GM23338 (cell line): ENCODE results near the gene HMCES. TPM values are rescaled to one million over a fixed set of nuclear protein-coding genes. Genes with fewer than 3 reads are reported as not detected.

Experiments
- ATAC-seq: fragments of 200-7000 bp; cut with Tn5 transposase; 3 replicates; pipeline ENCODE4 v1.9.1; 2020
- DNase-seq: peaks from one replicate; pipeline ENCODE4 v3.0.0-alpha.2; 2015; ENCODE audit warnings: low spot score
- H2AFZ ChIP-seq: fragments of 200-600 bp; sonication (generic); 2 replicates; pipeline ENCODE4 v1.8.0; 2016; ENCODE audit warnings: antibody characterized with exemption, mild to moderate bottlenecking, moderate library complexity
- H3F3A ChIP-seq: fragments of 200-600 bp; sonication (generic); replicated peaks from 2 replicates; pipeline ENCODE4 v1.8.0; 2017; ENCODE audit warnings: antibody characterized with exemption, mixed run types, low read depth
- H3K27ac ChIP-seq: fragments of 200-600 bp; sonication (generic); 2 replicates; pipeline ENCODE4 v1.6.1; 2016; ENCODE audit warnings: low read depth
- H3K27me3 ChIP-seq: fragments of 200-600 bp; sonication (generic); 2 replicates; pipeline ENCODE4 v1.8.0; 2016; ENCODE audit warnings: mild to moderate bottlenecking, mixed run types, moderate library complexity; ENCODE audit not compliant: insufficient read depth
- H3K36me3 ChIP-seq: fragments of 200-600 bp; sonication (generic); 2 replicates; pipeline ENCODE4 v1.8.0; 2016; ENCODE audit warnings: mild to moderate bottlenecking; ENCODE audit not compliant: insufficient read depth
- H3K4me1 ChIP-seq: fragments of 200-600 bp; sonication (generic); 2 replicates; pipeline ENCODE4 v1.8.0; 2016; ENCODE audit warnings: mild to moderate bottlenecking, moderate library complexity; ENCODE audit not compliant: insufficient read depth
- H3K4me2 ChIP-seq: fragments of 200-600 bp; sonication (generic); 2 replicates; pipeline ENCODE4 v1.7.1; 2017; ENCODE audit warnings: mixed run types
- H3K4me3 ChIP-seq: fragments of 200-600 bp; sonication (generic); 2 replicates; pipeline ENCODE4 v1.6.1; 2016; ENCODE audit warnings: mixed run types
- H3K79me2 ChIP-seq: fragments of 200-600 bp; sonication (generic); replicated peaks from 2 replicates; pipeline ENCODE4 v1.8.0; 2017; ENCODE audit warnings: mild to moderate bottlenecking; ENCODE audit not compliant: insufficient read depth
- H3K9me2 ChIP-seq: fragments of 200-600 bp; sonication (generic); 2 replicates; pipeline ENCODE4 v1.8.0; 2017; ENCODE audit not compliant: insufficient read depth
- H4K20me1 ChIP-seq: fragments of 200-600 bp; sonication (generic); replicated peaks from 2 replicates; pipeline ENCODE4 v1.8.0; 2017; ENCODE audit warnings: mild to moderate bottlenecking; ENCODE audit not compliant: insufficient read depth
- H3K27ac Mint-ChIP-seq: 2 replicates; pipeline ENCODE4 v1.8.0; 2020; ENCODE audit warnings: inconsistent platforms, mild to moderate bottlenecking, moderate library complexity, mixed read lengths
- H3K27me3 Mint-ChIP-seq: 3 replicates; pipeline ENCODE4 v1.8.0; 2022; ENCODE audit warnings: low read depth, mild to moderate bottlenecking, moderate library complexity, mixed read lengths, inconsistent platforms; ENCODE audit not compliant: insufficient read depth, poor library complexity
- H3K36me3 Mint-ChIP-seq: 3 replicates; pipeline ENCODE4 v1.8.0; 2021; ENCODE audit warnings: low read depth, mild to moderate bottlenecking, inconsistent platforms, moderate library complexity, mixed read lengths
- H3K4me1 Mint-ChIP-seq: 3 replicates; pipeline ENCODE4 v1.8.0; 2020; ENCODE audit warnings: mild to moderate bottlenecking, inconsistent platforms, mixed read lengths
- H3K4me3 Mint-ChIP-seq: 3 replicates; pipeline ENCODE4 v1.8.0; 2021; ENCODE audit warnings: moderate library complexity, mild to moderate bottlenecking, inconsistent platforms, mixed read lengths
- H3K9me3 Mint-ChIP-seq: 3 replicates; pipeline ENCODE4 v1.8.0; 2020; ENCODE audit warnings: moderate library complexity, mild to moderate bottlenecking, inconsistent platforms, mixed read lengths
- CREB1 ChIP-seq: fragments of 250-450 bp; sonication (Bioruptor Pico); IDR thresholded peaks from 2 replicates; pipeline ENCODE4 v1.5.0; 2020; ENCODE audit warnings: low read depth, mild to moderate bottlenecking, moderate library complexity
- ETS1 ChIP-seq: IDR thresholded peaks from 2 replicates; pipeline ENCODE4 v1.6.1; 2016; ENCODE audit warnings: antibody characterized with exemption
- EZH2 ChIP-seq: fragments of 200-600 bp; sonication (generic); IDR thresholded peaks from one replicate; pipeline ENCODE4 v1.8.0; 2017; ENCODE audit warnings: antibody characterized with exemption, mild to moderate bottlenecking, low read depth; ENCODE audit not compliant: unreplicated experiment
- EZH2phosphoT487 ChIP-seq: fragments of 200-600 bp; sonication (generic); IDR thresholded peaks from one replicate; pipeline ENCODE4 v1.8.1; 2018; ENCODE audit warnings: antibody characterized with exemption; ENCODE audit not compliant: unreplicated experiment
- NANOG ChIP-seq: IDR thresholded peaks from 2 replicates; pipeline ENCODE4 v1.6.1; 2016; ENCODE audit warnings: antibody characterized with exemption, borderline replicate concordance
- POLR2AphosphoS5 ChIP-seq: IDR thresholded peaks from 2 replicates; pipeline ENCODE4 v1.6.1; 2016; ENCODE audit warnings: antibody characterized with exemption, low read depth
- REST ChIP-seq: IDR thresholded peaks from one replicate; pipeline ENCODE4 v1.6.1; 2018; ENCODE audit warnings: antibody characterized with exemption; ENCODE audit not compliant: unreplicated experiment
- ZNF114 ChIP-seq: fragments of 250-450 bp; sonication (Bioruptor Pico); IDR thresholded peaks from 2 replicates; pipeline ENCODE4 v1.5.0; 2020; ENCODE audit warnings: mild to moderate bottlenecking, moderate library complexity
- ZNF331 ChIP-seq: fragments of 250-450 bp; sonication (Bioruptor Pico); IDR thresholded peaks from 2 replicates; pipeline ENCODE4 v1.5.0; 2020; ENCODE audit warnings: low read depth, mild to moderate bottlenecking, moderate library complexity
- ZNF462 ChIP-seq: fragments of 250-450 bp; sonication (Bioruptor Pico); IDR thresholded peaks from 2 replicates; pipeline ENCODE4 v1.5.0; 2020; ENCODE audit warnings: mild to moderate bottlenecking, moderate library complexity
- polyA plus RNA-seq: library from polyadenylated mRNA; unstranded; fragments of >200 nt; fragmentation: Nextera tagmentation; extraction: Ambion mirVana; gene quantifications from 2 replicates; pipeline ENCODE4 v1.2.1, GENCODE V29; 2016
- total RNA-seq: library from RNA; depleted of rRNA; stranded (reverse); fragments of >200 nt; shearing (Covaris generic); gene quantifications from 2 replicates; pipeline ENCODE4 v1.2.3, GENCODE V29; 2014

Gene HMCES
- total and polyA plus RNA-seq, 2 experiments from 2014 or later = 36.5 to 44.5 TPM

GRCh38 chr3:129352650-129353588 lies 74.2 kb downstream of the HMCES start (continued):
- TF ChIP-seq REST (no peak), POLR2AphosphoS5 (no peak), ZNF331 (CRISPR knock-in tag) (no peak), CREB1 (CRISPR knock-in tag) (no peak), ZNF114 (CRISPR knock-in tag) (no peak), ETS1 (no peak), NANOG (no peak)

- Histone ChIP-seq H2AFZ (no peak overlapping the region), H3K27me3 (no peaks in the 10 kb centered on the region), H3K79me2 (no peaks in the 10 kb centered on the region), H3K27ac (no peak overlapping the region), H3K9me2 (no peaks in the 10 kb centered on the region), H4K20me1 (no peaks in the 10 kb centered on the region), H3K36me3 (no peaks in the 10 kb centered on the region), H3K4me2 (no peak overlapping the region), H3K4me1 (no peaks in the 10 kb centered on the region), H3K4me3 (no peak overlapping the region), H3F3A (0 out of 2 replicates have a peak, but pooled peaks cover 2% of the 10 kb centered on the region)
- no peaks in the 10 kb centered on the region for H3K36me3 Mint-ChIP-seq
- DNase-seq = no peak
- ATAC-seq = no peak
- peaks cover 4% of the 10 kb centered on the region for H3K4me1 Mint-ChIP-seq
- peaks cover 12% of the 10 kb centered on the region for H3K27me3 Mint-ChIP-seq
- no peak overlapping the region for H3K4me3 Mint-ChIP-seq
- H3K27ac Mint-ChIP-seq = no peak overlapping the region
- H3K9me3 Mint-ChIP-seq = no peaks in the 10 kb centered on the region
- TF ChIP-seq ZNF331 (CRISPR knock-in tag) (no peak), EZH2phosphoT487 (no peak), EZH2 (no peak), POLR2AphosphoS5 (no peak), ZNF462 (CRISPR knock-in tag) (no peak)
Measured at GRCh38 chr3:129353589-129353941, 74.9 kb downstream of the HMCES start.
